GM23248 (cell line): ENCODE results near the gene CCNG2. TPM values are rescaled to one million over a fixed set of nuclear protein-coding genes. Genes with fewer than 3 reads are reported as not detected.
A peak's percentile ranks its signal among the peaks of the same experiment; 100 is the strongest.

Experiments
- DNase-seq: peaks from one replicate; pipeline ENCODE4 v3.0.0-alpha.2; 2015
- H2AFZ ChIP-seq: fragments of 200-600 bp; sonication (generic); 2 replicates; pipeline ENCODE4 v1.6.1; 2016; ENCODE audit warnings: antibody characterized with exemption
- H3F3A ChIP-seq: fragments of 200-600 bp; sonication (generic); 2 replicates; pipeline ENCODE4 v1.6.1; 2016; ENCODE audit warnings: mild to moderate bottlenecking, antibody characterized with exemption, mixed run types; ENCODE audit not compliant: insufficient read depth
- H3K27ac ChIP-seq: fragments of 200-600 bp; sonication (generic); 2 replicates; pipeline ENCODE4 v1.5.1; 2016; ENCODE audit warnings: mild to moderate bottlenecking
- H3K27me3 ChIP-seq: fragments of 200-600 bp; sonication (generic); replicated peaks from 2 replicates; pipeline ENCODE4 v1.6.1; 2016; ENCODE audit warnings: mild to moderate bottlenecking; ENCODE audit not compliant: insufficient read depth
- H3K36me3 ChIP-seq: fragments of 200-600 bp; sonication (generic); 2 replicates; pipeline ENCODE4 v1.6.1; 2016; ENCODE audit warnings: low read depth, mild to moderate bottlenecking
- H3K4me1 ChIP-seq: fragments of 200-600 bp; sonication (generic); 2 replicates; pipeline ENCODE4 v1.6.1; 2016; ENCODE audit warnings: mild to moderate bottlenecking; ENCODE audit not compliant: insufficient read depth
- H3K4me2 ChIP-seq: fragments of 200-600 bp; sonication (generic); one replicate; pipeline ENCODE4 v1.6.1; 2016; ENCODE audit warnings: mild to moderate bottlenecking; ENCODE audit not compliant: unreplicated experiment
- H3K4me3 ChIP-seq: fragments of 200-600 bp; sonication (generic); 2 replicates; pipeline ENCODE4 v1.5.1; 2016; ENCODE audit warnings: mild to moderate bottlenecking
- H3K79me2 ChIP-seq: fragments of 200-600 bp; sonication (generic); 2 replicates; pipeline ENCODE4 v1.6.1; 2016; ENCODE audit warnings: mild to moderate bottlenecking; ENCODE audit not compliant: insufficient read depth
- H3K9ac ChIP-seq: fragments of 200-600 bp; sonication (generic); 2 replicates; pipeline ENCODE4 v1.6.1; 2016; ENCODE audit warnings: mild to moderate bottlenecking
- H3K9me2 ChIP-seq: fragments of 200-600 bp; sonication (generic); 2 replicates; pipeline ENCODE4 v1.6.1; 2016; ENCODE audit warnings: mixed run types, mild to moderate bottlenecking, moderate library complexity; ENCODE audit not compliant: insufficient read depth
- H3K9me3 ChIP-seq: fragments of 200-600 bp; sonication (generic); one replicate; pipeline ENCODE4 v1.6.1; 2017; ENCODE audit warnings: low read depth
- H4K20me1 ChIP-seq: fragments of 200-600 bp; sonication (generic); 2 replicates; pipeline ENCODE4 v1.6.0; 2016; ENCODE audit not compliant: insufficient read depth
- EZH2 ChIP-seq: fragments of 200-600 bp; sonication (generic); IDR thresholded peaks from 2 replicates; pipeline ENCODE4 v1.6.1; 2018; ENCODE audit warnings: antibody characterized with exemption, mild to moderate bottlenecking; ENCODE audit not compliant: insufficient read depth, poor library complexity, severe bottlenecking
- EZH2phosphoT487 ChIP-seq: fragments of 200-600 bp; sonication (generic); IDR thresholded peaks from 2 replicates; pipeline ENCODE4 v1.6.1; 2018; ENCODE audit warnings: antibody characterized with exemption, moderate library complexity, mild to moderate bottlenecking, low read depth; ENCODE audit not compliant: insufficient read depth
- WGBS, 2 experiments: methylation state at CpG; one replicate each; pipeline ENCODE4 v1.1.6; 2015 to 2017; ENCODE audit warnings: low lambda C conversion rate in 2 of 2, low coverage in 1 of 2; ENCODE audit errors: missing lambda C conversion rate in 2 of 2; 5-methylcytosine and 5-hydroxymethylcytosine counted together
- in situ Hi-C: fragments of 300-500 bp; cut with MboI; formaldehyde crosslinking; loops from 2 replicates; pipeline ENCODE4 v1.15.0; 2020
- polyA plus RNA-seq: library from polyadenylated mRNA; unstranded; fragments of >200 nt; fragmentation: Nextera tagmentation; extraction: Ambion mirVana; gene quantifications from 2 replicates; pipeline ENCODE4 v1.2.1, GENCODE V29; 2016
- total RNA-seq: library from RNA; depleted of rRNA; stranded (reverse); fragments of >200 nt; shearing (Covaris generic); gene quantifications from 2 replicates; pipeline ENCODE4 v1.2.3, GENCODE V29; 2014

CCNG2 gene
- total and polyA plus RNA-seq, 2 experiments from 2014 or later: 32.6 to 40.0 TPM

DNA sequence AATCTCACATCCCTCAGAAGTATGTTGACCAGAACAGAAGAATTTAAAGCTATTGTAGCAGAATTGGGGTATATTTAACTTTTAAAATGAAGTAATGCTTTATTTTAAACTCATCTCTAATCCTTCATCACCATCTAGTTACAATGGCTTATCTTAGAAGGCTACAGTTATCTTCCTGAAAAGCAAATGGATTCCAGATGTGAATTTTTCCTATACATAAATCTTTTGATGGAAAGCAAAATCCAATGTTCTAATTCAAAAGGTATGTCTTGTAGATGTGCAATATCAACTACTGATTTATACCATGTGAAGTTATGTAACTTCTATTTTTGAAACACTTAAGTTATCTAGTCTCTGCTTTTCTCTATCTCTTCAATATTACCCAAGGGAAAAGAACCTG lies 47.6 kb downstream of the CCNG2 start:
- Histone ChIP-seq H3K9me2 (no peaks in the 10 kb centered on the region), H2AFZ (no peak overlapping the region), H3F3A (peaks cover 13% of the 10 kb centered on the region; the same call in 1 of the 2 replicates), H3K9me3 (no peaks in the 10 kb centered on the region), H3K27me3 (no peaks in the 10 kb centered on the region), H3K36me3 (no peaks in the 10 kb centered on the region), H4K20me1 (no peaks in the 10 kb centered on the region), H3K4me1 (peaks cover 16% of the 10 kb centered on the region), H3K4me3 (no peak overlapping the region), H3K9ac (no peak overlapping the region), H3K79me2 (no peaks in the 10 kb centered on the region), H3K4me2 (no peak overlapping the region), H3K27ac (no peak overlapping the region)
- TF ChIP-seq EZH2phosphoT487: no peak
- no peak for TF ChIP-seq EZH2
- in situ Hi-C loops: loop anchor here (10.0 to 25.0 kb wide), 2 partner anchors 110 to 692 kb away; no protein-coding TSS in a partner anchor
- peak; percentile 6 for DNase-seq

DNA sequence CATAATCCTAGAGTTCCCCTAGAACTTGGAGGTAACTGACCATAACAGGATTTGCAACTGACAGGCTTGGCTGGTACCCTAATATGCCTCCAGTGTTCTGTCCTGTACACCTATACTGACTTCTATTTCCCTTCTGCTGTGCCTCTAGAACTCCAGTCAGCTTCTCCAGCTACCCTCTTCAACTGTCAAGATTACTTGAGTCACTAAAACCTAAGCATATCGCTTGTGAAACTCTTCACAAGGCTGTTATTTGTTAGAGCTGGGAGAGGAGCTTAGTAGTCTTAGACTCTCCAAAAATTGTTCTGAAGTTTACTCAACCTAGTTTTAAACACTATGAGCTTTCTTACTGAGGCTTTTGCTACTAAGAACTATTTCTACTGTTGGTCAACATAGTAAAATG lies 52.0 kb downstream of the CCNG2 start:
- no peak for DNase-seq
- H3K27me3 ChIP-seq: peaks cover 15% of the 10 kb centered on the region; the same call in 1 of the 2 replicates
- no peak overlapping the region for H3K4me3 ChIP-seq
- peaks cover 9% of the 10 kb centered on the region; the same call in 1 of the 2 replicates for H3F3A ChIP-seq
- no peaks in the 10 kb centered on the region for H3K4me1 ChIP-seq
- H3K9me2 ChIP-seq: no peaks in the 10 kb centered on the region
- no peak overlapping the region for H2AFZ ChIP-seq
- no peaks in the 10 kb centered on the region for H3K79me2 ChIP-seq
- no peaks in the 10 kb centered on the region for H4K20me1 ChIP-seq
- H3K9me3 ChIP-seq: no peaks in the 10 kb centered on the region
- no peak overlapping the region for H3K27ac ChIP-seq
- in situ Hi-C loops: loop anchor here (10.0 to 25.0 kb wide), 2 partner anchors 114 to 697 kb away; no protein-coding TSS in a partner anchor
- H3K36me3 ChIP-seq: no peaks in the 10 kb centered on the region
- no peak overlapping the region for H3K4me2 ChIP-seq
- TF ChIP-seq EZH2 (no peak), EZH2phosphoT487 (no peak)
- H3K9ac ChIP-seq: no peak overlapping the region
- WGBS, 2 experiments: 96 to 100% methylated on average over 1 of the region's 1 CpG

DNA sequence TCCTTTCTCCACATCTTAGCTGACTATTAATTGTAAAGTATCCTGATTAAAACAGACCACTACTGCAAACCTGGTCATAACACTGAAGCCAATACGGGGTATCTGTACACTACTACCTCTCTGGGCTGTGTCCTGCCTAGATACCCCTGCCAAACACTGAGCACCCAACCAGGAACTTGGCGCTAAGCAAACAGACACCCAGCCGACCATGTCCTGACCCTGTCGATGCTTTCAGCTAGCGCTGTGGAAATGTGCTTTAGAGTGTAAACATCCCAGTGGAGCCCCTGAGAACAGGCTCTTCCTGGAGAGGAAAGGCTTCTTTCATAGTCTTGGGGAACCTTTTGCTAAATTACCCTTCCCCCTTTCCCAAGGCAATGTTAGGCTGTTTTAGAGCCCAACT lies 52.9 kb downstream of the CCNG2 start:
- Histone ChIP-seq H3K27me3 (peaks cover 15% of the 10 kb centered on the region; the same call in 1 of the 2 replicates), H3K9ac (no peak overlapping the region), H3K4me2 (no peak overlapping the region), H3K9me2 (no peaks in the 10 kb centered on the region), H3K4me3 (no peak overlapping the region), H3K79me2 (no peaks in the 10 kb centered on the region), H3K27ac (no peak overlapping the region), H4K20me1 (no peaks in the 10 kb centered on the region), H3F3A (0 out of 2 replicates have a peak, but pooled peaks cover under 1% of the 10 kb centered on the region), H2AFZ (no peak overlapping the region), H3K36me3 (no peaks in the 10 kb centered on the region), H3K9me3 (no peaks in the 10 kb centered on the region), H3K4me1 (no peaks in the 10 kb centered on the region)
- 69 to 70% methylated on average over 5 of the region's 5 CpGs for WGBS, 2 experiments
- in situ Hi-C loops: loop anchor here (10.0 to 25.0 kb wide), 2 partner anchors 115 to 698 kb away; no protein-coding TSS in a partner anchor
- TF ChIP-seq EZH2phosphoT487: no peak
- TF ChIP-seq EZH2: no peak
- no peak for DNase-seq

DNA sequence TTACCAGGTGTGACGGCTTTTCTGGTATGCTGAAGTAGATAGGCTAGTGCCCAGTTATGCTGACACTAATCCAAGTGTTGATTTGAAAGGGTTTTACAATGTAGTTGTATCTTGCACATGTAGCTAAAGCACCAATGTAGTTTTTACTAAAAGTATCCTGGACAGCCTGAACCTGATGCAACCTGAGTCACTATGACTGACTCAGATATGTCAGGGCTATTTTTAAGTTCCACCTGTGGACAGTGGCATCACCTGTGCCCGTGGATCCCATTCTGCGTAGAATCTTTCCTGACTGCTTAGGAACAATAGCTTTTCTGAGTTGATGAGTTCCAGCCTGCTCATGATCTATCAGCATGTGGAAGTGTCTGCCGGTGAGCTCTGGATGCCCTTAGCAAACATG lies 58.1 kb downstream of the CCNG2 start:
- DNase-seq: no peak
- in situ Hi-C loops: loop anchor here (25.0 kb wide), 1 partner anchor 703 kb away; no protein-coding TSS in a partner anchor
- Histone ChIP-seq H4K20me1 (no peaks in the 10 kb centered on the region), H2AFZ (no peak overlapping the region), H3K27me3 (peaks cover 24% of the 10 kb centered on the region), H3K9me2 (no peaks in the 10 kb centered on the region), H3K9me3 (no peaks in the 10 kb centered on the region), H3K27ac (no peak overlapping the region), H3K4me1 (no peaks in the 10 kb centered on the region), H3K36me3 (no peaks in the 10 kb centered on the region), H3K79me2 (no peaks in the 10 kb centered on the region), H3K9ac (no peak overlapping the region), H3F3A (no peaks in the 10 kb centered on the region), H3K4me3 (no peak overlapping the region), H3K4me2 (no peak overlapping the region)
- TF ChIP-seq EZH2 (no peak), EZH2phosphoT487 (no peak)
- 57 to 62% methylated on average over 4 of the region's 4 CpGs for WGBS, 2 experiments

DNA sequence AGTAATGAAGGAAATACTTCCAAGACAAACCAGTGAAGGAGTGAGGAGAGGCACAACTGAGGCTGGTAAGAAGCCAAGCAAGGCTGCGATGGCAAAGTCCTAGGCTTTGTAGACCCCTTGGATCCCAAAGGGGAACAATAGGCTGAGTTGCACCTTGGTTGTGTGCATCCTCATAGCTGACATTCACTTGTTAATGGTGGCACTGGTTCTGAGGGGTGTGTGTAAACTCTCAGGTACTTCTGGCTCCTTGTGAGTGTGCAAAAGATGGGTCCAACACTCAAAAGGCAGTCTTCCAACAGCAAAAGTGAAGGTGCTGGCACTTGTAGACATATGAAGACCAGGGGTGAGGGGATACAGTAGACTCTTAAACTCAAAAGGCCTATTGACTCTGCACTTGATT lies 60.5 kb downstream of the CCNG2 start:
- WGBS, 2 experiments: 56 to 57% methylated on average over 1 of the region's 1 CpG
- no peaks in the 10 kb centered on the region for H3K36me3 ChIP-seq
- H2AFZ ChIP-seq: no peak overlapping the region
- H3K4me2 ChIP-seq: no peak overlapping the region
- peaks cover 32% of the 10 kb centered on the region; the same call in 1 of the 2 replicates for H3K27me3 ChIP-seq
- no peaks in the 10 kb centered on the region for H4K20me1 ChIP-seq
- TF ChIP-seq EZH2phosphoT487 (no peak), EZH2 (no peak)
- H3K4me1 ChIP-seq: no peaks in the 10 kb centered on the region
- H3K9ac ChIP-seq: no peak overlapping the region
- H3K79me2 ChIP-seq: no peaks in the 10 kb centered on the region
- no peaks in the 10 kb centered on the region for H3K9me2 ChIP-seq
- H3K4me3 ChIP-seq: no peak overlapping the region
- no peaks in the 10 kb centered on the region for H3K9me3 ChIP-seq
- DNase-seq: no peak
- in situ Hi-C loops: loop anchor here (25.0 kb wide), 1 partner anchor 705 kb away; no protein-coding TSS in a partner anchor
- no peaks in the 10 kb centered on the region for H3F3A ChIP-seq
- no peak overlapping the region for H3K27ac ChIP-seq
